ENCODE results near the gene DPYD.
A peak's percentile ranks its signal among the peaks of the same experiment; 100 is the strongest.

The DPYD gene

DNA sequence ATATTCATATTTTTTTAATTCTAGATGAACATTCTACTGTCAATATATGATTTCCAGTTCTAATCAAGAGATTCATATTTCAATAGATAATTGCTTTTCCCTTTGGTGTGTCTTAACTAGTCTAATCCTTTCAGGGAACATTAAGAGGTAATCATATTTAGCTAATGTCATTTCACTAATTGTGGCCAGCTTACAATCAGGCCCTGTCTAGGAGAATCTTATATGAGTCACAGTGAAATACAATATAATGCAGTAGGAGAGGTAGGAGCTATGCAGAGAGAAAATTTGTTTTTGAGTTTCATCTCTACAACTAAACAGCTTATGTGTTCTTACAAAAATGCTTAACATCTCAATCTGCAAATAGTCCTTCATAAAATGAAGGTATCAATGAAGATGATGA lies 85.9 kb downstream of the DPYD start:
- DNase-seq: no peak

DNA sequence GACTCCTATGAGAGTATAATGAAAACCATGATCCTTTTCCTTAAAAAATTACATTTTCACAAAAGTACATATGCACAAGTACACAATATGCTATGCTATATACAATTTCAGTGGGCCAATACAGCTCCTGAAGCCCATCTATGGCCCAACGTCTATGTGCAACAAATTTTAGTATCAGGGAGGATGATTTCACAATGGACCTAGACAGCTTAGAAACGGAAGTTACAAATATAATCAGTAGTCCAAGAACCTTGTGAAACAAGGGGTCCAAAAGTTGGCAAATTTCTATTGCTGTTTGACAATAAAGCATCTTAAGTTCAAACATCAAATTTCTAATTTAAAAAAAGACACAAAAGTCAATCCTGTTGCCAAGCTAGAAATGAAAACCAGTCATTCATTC lies 87.0 kb downstream of the DPYD start:
- peak; percentile 48 for DNase-seq

DNA sequence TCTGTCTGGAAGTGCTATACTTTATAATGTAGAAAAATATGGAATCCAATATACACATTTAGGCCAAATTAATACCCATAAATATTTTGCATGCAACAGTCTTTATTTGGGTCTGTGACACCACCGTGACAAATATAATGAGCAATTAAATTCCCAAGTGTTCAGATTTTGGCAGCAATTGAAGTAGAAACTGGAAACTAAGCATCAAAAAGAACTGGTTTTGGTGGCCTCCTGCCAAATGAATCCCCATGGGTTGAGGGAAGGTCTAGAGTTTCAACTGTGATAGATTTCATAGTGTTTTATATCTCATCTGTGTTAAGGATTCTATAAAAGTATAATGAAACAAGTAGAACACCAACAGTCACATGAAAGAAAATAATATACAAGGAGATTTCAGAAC lies 88.4 kb downstream of the DPYD start:
- no peak for DNase-seq

DNA sequence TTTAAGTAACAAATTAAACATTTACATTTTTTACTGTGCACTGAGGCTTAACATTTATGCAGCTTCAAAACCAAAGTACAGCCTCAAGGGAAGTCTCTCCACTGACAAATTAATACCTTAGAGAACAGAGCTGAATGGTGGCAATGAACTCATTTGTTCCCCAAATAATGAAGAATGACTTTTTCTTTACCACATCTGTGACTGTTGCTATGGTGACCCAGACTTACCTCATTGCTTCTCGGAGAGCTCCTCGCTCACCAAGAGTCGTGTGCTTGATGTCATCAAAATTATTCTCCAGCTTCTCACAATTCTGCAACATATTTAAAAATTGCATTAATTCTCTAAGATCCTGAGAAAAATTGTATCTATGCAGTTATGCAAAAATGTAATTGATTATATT lies 92.9 kb downstream of the DPYD start:
- DNase-seq: peak; percentile 57

DNA sequence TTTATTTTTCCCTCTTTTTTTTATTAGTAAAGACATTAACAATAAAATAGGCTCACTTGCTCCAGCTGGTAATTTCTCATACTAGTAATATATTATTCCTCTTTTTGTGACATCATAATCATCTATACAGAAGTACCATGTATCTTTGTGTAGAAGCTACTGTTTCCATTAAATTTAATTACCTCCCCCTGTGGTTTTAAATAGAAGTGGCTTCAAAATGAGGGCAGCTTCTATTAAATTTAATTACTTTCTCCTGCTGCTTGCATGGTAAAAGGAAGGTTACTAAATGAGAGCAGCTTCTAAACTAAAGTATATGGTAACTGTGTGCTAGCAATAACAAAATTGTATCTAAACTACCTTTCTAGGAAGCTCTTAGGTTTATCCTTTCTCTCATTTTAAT lies 94.0 kb downstream of the DPYD start:
- DNase-seq: no peak

DNA sequence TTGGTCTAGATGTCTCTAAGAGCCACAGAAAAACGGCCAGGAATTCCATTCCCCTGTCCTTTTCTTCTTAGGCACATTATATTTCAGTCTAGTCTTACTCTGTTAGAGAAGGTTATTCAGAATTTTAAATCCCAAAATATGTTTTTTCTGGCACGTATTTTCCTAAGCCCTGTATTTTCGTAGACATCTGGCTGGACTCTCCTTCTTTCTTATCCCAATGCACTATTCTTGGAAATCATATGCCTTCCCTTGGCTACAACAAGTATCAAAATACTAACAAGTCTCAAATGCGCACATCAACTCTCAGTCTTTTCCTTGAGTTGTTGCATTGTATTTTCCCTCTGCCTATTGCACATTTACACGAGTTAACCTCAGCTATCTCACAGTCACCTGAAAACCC lies 96.2 kb downstream of the DPYD start:
- DNase-seq: no peak

DNA sequence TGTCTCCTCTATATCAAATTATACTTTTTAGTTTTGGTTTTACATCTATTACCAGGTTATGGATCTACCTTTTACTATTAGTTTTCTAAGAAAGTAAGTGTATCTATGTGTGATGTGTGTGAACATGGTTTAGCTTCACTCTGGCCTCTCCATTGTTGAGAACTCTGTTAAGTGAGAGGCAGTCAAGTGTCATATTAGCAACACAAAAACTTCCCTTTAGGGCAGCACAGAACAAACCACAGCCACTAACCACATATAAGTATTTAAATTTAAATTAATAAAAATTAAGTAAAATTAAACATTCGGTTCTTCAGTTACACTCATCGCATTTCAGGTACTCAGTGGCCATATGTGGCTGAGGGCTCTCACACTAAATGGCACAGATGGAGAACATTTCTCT lies 96.6 kb downstream of the DPYD start:
- DNase-seq: no peak

DNA sequence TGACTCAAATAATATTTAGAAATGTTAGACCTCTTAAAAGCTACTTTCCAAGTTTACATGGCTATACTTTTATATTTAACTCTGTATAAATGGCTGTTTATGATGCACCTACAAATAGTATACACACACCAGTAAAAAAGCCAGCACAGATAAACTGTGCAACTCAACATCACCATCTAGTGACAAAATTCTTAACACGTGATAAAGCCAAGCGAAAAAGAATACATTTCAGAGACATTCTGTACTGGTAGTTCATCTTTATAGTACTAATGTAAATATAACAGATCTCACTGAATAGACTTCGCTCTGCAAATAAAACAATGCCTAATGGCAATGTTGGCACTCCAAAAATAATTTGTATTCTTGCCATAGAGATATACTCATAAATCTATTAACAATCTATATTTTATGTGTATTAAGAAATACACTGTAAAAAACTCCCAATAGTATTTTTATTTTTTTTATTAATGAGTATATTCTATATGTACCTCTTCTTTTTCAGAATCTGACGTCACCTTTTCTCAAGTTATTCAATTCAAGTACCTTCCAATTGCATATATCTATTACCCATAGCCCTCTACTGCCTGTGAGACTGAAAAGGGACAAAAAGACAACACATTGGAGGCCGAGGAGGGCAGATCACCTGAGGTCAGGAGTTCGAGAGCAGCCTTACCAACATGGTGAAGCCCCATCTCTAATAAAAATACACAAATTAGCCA lies 100.2 kb downstream of the DPYD start:
- DNase-seq: peak; percentile 37

DNA sequence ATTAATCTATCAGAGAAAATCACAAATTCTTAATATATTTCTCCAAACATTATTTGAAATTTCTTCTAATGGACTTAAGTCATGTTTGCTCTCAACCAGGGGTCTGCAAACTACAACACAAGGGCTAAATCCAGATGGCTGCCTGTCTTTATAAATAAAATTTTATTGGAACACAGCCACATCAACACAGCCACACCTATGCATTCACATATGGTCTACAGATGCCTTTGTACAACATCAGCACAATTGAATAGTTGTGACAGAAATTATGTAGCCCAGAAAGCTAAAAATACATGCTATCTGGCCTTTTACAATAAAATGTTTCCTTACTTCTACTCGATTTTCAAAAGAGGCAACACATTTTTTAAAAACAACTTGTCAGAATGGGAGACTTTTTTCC lies 103.9 kb downstream of the DPYD start:
- no peak for DNase-seq

DNA sequence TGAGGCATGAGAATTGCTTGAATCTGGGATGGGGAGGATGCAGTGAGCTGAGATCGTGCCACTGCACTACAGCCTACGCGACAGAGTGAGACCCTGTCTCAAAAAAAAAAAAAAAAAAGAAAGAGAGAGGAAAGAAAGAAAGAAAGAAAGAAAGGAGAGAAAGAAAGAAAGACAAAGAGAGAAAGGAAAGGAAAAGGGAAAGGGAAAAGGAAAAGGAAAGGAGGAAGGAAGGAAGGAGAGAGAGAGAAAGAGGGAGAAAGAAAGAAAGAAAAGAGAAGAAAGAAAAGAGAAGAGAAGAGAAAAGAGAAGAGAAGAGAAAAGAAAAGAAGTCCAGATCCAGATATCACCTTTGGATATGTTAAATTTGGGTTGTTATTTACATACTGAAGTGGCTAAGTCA lies 106.0 kb downstream of the DPYD start:
- no peak for DNase-seq

DNA sequence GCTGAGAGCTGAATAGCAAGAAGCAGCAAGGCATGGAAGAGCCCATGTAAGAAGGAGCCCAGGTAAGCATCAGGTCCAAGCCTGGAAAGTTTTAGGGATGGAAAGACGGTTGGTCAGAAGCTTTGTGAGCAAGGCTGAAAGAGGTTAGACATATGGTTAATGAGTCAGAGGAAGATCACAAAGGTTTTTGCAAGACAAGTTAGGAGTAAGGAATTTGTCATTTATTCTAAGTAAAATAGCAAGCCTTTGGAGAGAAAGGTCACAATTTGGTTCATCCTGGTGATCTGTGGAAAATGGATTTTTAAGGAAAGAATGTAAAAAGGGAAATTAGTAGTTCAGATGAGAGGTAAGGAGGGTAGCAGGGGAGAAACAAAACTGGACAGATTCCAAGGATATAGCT lies 106.7 kb downstream of the DPYD start:
- no peak for DNase-seq

DNA sequence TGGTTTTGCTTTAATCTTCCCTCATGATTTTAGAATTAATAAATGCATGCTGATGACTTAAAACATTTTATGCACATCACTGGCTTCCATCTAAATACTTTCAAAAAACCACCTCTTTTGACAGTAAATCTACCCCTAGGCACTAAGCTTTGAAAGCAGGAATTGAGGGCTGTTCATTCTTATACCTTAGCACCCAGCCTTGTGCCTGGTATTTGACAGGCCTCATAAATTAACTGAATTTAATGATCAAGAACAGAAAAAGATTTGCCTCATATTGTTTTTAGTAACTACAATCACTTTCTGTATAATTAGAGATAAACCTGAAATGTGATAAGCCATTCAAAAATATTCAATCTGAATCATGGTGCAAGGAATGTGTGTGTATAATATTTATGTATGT lies 108.8 kb downstream of the DPYD start:
- no peak for DNase-seq

DNA sequence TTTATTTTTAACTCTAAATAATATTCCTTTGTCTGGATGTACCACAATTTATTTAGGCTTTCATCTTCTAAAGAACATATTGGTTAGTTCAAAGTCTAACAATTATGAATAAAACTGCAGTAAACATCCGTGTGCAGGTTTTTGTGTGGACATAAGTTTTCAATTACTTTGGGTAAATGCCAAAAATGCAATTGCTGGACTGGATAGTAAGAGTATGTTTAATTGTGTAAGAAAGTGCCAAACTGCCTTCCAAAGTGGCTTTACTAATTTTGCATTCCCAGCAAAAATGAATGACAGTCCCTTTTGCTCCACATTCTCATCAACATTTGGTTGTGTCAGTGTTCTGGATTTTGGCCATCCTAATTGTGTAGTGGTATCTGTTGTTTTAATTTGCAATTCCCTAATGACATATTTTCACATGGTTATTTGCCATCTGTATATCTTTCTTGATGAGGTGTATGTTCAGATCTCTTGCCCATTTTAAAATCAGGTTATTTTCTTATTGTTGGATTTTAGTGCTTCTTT lies 113.8 kb downstream of the DPYD start:
- DNase-seq: no peak

DNA sequence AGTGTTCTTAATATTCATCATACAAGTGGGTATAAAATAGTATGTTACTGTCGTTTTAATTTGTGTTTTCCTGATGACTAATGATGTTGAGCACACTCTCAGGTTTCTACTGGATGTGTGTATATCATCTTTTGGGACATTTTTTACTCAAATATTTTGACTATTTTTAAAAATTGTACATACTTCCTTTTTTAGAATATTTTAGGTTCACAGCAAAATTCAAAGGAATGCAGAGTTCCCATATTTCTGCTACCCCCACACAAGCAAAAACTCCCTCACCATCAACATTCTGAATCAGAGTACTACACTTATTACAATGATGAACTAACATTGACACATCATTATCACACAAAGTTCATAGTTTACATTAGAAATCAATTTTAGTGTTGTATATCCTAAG lies 114.5 kb downstream of the DPYD start:
- DNase-seq: peak; percentile 23

DNA sequence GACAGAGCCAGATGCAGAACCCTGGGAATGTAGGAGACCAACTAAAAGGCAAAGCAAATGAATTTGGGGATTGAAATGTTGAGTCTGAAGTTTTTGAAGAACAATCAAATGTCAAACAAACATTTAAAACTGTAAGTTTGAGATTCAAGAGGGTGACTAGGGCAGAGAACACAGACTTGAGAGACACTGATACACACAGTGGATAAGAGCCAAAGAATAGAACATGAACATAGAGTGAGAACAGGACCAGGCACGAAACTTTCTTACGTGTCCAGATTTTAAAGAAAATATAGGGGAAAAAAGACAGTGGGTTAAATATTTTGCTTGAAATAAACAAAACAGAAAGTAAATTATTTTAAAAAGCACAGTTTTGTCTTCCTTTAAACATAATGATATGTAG lies 115.7 kb downstream of the DPYD start:
- no peak for DNase-seq

DNA sequence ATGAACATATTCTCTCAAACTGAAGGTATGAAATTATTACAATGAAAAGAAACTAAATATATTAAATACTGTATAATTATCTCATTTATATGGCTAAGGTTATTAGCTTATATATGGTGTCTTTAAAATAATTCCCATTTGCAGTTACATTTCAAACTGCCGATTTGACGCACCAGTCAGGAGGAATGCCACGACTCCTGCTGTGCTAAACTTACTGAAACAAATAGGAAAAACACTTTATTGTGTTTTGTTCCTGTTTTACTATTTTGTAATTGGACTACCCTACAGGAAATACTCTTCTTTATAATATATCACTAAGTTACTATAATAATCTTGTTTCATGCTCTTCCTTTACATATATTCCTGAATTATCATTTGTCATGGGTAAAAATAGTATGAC lies 117.8 kb downstream of the DPYD start:
- DNase-seq: no peak

DNA sequence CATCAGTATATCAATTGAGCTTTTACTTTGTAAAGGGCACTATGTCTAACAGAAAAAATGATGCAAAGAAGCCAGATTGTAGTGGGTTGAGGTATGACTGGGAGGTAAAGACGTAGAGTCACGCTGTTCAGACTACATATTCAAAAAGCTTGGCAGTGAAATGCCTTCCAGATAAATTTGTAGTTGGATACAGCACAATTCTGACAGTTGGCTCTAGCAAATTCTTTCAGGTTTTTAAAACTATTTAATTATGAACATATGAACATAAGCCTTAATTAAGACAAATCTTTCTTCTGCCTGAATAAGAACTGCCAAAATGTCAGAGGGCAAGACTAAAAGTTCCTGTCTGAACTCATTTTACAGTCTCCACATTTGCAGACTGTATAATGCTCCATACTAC lies 118.8 kb downstream of the DPYD start:
- no peak for DNase-seq

DNA sequence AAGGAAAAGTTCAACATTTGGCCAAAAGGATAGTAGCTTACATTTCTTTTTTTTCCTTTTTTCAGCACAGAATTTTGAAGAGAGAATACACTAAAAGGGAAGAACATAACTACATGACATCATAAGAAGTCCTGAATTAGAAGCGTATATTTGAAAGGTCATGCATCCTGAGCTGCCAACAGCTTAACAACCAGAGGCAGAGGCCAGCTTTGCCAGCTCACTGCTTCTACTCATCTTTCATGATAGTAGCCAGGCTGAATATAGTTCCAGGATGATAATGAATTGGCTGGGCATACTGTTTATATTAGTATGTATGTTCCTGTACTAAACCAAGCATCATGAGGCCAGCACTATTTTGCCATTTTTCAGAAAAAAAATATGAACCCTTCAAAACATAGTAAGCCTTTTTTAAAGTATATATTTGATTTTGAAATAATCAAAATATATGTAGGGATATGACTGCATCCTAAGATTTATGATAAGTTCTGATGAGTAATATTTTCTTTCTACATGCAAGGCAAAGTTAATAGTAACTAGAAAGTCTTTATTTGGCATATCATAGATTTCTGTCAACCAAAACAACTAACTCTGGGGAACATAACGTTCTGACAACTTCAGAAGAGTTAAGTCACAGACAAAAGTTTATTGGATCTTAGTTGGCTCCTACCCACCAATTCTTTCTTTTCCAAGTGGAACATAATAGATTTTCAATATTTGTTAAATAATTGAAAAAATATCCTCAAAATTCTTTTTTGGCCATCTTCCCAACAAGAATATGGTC lies 123.2 kb downstream of the DPYD start:
- peak; percentile 23 for DNase-seq

DNA sequence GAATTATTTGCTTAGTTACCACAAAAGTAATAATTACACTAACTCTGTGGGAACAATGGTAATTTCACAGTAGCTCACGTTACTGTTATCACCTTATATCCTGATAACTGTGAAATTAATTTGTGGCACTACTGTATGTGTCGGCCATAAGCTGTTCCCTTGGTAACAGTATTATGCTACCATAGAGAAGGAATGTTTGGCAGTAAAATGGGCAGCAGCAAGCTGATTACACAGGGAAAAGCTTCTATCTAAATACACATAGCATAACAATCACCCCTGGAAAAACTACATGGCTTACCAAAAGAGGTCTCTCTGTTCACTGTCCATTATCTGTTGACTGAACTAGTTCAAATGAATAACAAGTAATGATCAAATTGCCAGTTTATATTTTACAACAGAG lies 124.1 kb downstream of the DPYD start:
- no peak for DNase-seq

DNA sequence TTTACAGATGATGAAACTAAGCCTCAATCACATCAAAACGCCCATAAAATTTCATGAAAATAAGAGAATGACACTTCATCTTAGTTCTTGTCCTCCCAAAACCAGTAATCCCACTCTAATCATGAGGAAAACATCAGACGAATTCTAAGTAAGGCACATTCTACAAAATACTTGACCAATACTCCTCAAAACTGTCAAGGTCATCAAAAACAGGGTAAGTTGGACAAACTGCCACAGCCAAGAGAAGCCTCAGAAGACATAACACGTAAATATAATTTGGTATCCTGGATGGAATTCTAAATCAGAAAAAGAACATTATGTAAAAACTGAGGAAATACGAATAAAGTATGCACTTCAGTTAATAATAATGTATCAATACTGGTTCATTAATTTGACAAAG lies 128.2 kb downstream of the DPYD start:
- no peak for DNase-seq

DNA sequence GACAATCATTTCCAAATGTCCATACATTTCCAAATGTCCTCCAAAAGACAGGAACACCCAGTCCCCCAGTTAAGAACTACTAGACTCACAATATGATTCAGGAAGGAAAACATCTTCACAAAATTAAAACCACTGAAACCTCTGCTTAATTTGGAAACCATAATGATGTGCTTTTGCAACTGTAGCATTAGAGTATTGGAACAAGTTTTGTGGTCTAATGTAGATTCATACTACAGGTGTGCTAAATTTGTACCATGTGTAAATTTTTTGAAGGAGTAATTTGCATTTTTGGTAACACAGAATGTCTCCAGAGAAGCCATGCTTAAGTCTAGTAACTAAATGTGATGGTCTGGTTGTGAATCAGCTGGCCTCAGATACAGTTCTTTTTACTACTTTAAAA lies 129.6 kb downstream of the DPYD start:
- DNase-seq: no peak

DNA sequence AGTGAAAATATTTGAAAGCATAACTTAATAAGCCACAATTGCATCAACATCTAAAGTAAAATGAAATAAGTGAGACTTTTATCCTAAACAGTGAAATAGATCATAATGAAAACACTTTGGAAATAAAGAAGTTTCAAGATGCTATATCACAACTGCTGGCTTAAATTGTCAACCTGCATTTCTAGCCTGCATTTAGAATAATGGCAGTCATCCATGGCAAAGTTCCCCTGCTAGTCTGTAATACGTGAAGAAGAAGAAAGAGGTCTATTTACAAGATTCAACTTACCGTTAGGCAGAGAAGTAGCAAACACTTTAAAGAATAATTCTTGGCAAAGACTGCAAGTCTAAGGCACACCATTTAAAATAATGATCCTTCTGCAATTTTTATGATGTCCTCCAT lies 133.6 kb downstream of the DPYD start:
- DNase-seq: no peak

DNA sequence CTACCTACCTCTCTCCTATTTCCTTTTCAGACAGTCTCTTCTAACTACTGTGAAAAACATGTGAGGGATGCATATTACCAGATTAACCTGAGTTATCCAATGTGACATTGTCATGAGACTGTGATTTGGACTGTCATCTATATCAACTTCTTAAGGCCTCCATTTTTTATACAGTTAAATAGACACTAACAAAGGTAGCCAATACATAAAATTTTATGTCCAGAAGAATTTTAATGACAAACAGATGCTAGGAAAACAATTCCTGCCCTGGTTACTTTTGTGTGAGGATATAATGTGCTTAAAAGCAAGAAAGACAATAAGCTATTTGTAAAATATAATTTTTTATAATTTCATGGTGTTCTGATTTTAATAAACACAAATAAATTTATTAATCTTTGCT lies 136.2 kb downstream of the DPYD start:
- no peak for DNase-seq

DNA sequence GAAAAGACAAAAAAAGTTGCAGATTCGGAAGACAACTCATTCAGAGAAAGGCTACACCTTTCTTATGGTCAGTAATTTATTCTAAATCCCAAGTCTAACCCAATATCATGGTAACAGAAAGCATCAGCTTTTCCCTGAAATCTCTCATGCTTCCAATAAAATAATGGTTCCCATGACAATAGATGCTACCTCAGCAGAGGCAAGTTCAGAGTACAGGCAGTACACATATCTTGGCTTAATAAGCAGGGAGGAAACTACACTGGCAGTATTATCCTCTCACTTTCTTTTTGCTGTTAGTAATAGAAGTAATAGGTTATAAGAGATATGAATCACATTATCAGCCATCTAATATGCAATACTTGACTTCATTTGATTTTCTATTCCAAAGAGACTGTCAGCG lies 137.1 kb downstream of the DPYD start:
- no peak for DNase-seq
